Muscle of arm (tissue), 12 donors: Measurements from ENCODE around the gene TNXB. TPM values are rescaled to one million over a fixed set of nuclear protein-coding genes. Genes with fewer than 3 reads are reported as not detected.
A peak's percentile ranks its signal among the peaks of the same experiment; 100 is the strongest.
"Not testable (repeated sequence)": the region's sequence is repeated elsewhere in the genome, so short reads cannot be mapped to it uniquely, and the experiment has no call there.

ENCODE experiments used
- DNase-seq: peaks from one replicate; pipeline ENCODE4 v3.0.0-alpha.2; 2013
- polyA plus RNA-seq, 12 donors: library from polyadenylated mRNA; unstranded; fragments of 120-200 nt; gene quantifications; one replicate each; pipeline ENCODE4 v1.2.1, GENCODE V29; 2013; ENCODE audit not compliant: insufficient read length in 12 of 12

The TNXB gene
- polyA plus RNA-seq, 12 donors, result 76.2 to 208 (median 119) TPM; not detected in 1

GRCh38 chr6:32147401-32148132 is 38.4 kb upstream of the TNXB start:
- DNase-seq, result no peak

DNA sequence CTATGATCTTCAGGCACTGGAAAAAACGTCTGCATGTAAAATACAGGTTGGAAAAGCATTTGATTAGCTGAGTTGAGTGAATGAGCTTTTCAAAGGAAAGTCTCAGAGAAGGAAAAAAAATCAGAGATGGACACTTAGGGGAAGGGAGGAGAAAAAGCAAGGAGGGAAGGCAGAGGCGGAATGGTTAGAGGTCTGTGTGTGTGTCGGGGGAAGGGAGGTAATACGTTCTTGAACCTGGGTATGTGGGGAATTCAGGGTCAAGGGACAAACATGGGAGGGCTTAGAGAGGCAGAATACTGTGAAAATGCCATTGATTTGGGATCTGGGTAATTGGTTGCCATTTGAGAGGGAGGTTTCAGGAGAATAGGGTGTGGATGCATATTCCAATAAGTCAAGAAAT is 37.5 kb upstream of the TNXB start:
- no peak for DNase-seq

- no peak for DNase-seq
Observed at GRCh38 chr6:32146287-32146686, 37.1 kb upstream of the TNXB start.

DNA sequence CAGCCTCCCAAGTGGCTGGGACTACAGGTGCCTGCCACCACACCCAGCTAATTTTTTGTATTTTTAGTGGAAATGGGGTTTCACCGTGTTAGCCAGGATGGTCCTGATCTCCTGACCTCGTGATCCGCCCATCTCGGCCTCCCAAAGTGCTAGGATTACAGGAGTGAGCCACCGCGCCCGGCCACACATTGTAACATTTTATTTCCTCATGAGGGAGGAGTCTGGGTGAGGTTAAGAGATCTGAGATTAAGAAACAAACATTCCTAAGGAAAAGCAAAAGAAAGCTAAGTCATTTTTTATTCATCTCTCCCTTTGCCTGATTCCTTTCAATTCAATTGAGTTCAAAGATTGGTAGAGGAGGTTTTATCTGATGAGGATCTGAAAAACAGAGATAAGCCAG is 35.1 kb upstream of the TNXB start:
- DNase-seq, result not testable (repeated sequence)

- DNase-seq, result no peak
Observed at GRCh38 chr6:32140420-32141046, 31.4 kb upstream of the TNXB start.

DNA sequence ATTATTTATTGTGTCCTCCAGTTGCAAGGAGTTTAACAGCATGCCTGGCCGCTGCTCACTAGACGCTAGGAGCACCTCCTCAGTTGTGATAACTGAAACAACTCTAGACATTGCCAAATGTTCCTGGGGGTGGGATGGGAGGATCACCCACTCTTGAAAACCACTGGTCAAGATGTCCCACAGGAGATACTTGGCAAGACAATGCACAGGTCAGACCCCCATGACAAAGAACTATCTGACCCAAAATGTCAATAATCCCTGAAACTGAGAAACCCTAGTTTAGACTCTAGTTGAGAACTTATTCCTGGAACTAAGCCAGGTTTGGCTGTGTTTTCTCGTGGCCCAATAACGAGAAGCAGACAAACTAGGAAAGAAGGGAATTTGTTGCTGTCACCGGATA is 30.5 kb upstream of the TNXB start:
- DNase-seq, result no peak

- DNase-seq, result no peak
Observed at GRCh38 chr6:32137454-32137853, 28.3 kb upstream of the TNXB start.

GRCh38 chr6:32133786-32134185 is 24.6 kb upstream of the TNXB start:
- no peak for DNase-seq

GRCh38 chr6:32132110-32132509 is 23.0 kb upstream of the TNXB start:
- DNase-seq, result no peak

GRCh38 chr6:32131439-32131948 is 22.4 kb upstream of the TNXB start:
- DNase-seq, result no peak

DNA sequence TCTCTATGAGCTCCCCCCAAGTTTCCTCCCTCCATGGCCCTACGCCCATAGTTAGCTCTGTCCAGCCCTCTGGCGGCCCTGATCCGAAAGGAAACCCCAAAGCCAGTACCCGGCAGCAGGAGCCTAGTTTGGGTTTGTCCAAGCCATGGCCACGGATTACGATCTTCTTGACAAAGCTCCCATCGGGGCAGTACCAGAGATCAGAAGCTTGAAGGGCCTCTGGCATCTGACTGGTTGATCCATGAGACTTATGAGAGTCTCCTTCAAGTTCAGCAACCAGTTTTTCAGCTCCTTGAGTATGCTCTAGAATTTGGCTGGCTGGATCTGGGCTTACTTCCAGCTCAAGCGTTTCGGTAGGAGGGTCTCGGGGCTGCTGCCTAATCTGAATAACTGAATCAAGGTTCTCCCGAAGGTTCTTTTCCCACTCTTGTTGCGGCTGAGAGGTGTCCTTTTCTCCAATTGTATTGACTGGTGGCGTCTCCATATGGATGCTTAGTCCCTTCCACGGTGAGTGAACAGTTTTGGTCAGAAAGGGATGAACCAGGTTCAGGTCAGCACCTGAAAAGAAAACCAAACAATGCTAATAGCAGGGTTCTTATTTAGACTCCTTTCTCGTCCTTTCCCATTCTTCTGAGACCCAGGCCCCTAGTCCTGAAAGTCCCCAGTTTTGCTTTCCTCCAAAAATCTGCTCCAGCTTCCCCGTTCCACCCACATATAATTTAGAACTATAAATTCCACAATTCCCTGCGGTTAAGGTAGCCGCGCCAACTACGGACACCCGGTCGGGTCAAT is 20.4 kb upstream of the TNXB start:
- no peak for DNase-seq

DNA sequence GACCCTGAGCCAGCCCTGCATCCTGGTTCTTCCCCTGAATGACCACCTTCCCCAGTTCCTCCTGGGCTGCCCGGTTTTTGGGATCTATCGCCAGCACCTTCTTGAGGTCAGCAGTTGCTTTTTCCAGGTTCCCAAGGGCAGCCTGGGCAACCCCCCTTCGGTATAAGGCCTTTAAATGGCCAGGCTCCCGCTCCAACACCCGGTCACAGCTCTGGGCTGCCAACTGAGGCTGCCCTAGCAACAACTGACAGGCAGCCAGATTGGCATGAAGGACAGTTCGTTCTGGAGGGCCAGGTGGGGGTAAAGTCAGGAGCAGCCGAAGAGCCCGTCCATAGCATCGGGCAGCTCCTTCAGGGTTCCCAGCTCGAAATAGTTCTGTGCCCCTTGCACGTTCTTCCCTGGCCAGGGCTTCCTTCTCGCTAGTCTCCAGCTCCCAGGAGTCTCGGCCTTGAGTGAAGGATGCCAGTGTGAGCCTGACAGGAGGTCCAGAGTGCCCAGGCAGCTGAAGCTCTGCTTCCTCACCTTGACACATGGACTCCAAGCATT is 19.7 kb upstream of the TNXB start:
- no peak for DNase-seq

DNA sequence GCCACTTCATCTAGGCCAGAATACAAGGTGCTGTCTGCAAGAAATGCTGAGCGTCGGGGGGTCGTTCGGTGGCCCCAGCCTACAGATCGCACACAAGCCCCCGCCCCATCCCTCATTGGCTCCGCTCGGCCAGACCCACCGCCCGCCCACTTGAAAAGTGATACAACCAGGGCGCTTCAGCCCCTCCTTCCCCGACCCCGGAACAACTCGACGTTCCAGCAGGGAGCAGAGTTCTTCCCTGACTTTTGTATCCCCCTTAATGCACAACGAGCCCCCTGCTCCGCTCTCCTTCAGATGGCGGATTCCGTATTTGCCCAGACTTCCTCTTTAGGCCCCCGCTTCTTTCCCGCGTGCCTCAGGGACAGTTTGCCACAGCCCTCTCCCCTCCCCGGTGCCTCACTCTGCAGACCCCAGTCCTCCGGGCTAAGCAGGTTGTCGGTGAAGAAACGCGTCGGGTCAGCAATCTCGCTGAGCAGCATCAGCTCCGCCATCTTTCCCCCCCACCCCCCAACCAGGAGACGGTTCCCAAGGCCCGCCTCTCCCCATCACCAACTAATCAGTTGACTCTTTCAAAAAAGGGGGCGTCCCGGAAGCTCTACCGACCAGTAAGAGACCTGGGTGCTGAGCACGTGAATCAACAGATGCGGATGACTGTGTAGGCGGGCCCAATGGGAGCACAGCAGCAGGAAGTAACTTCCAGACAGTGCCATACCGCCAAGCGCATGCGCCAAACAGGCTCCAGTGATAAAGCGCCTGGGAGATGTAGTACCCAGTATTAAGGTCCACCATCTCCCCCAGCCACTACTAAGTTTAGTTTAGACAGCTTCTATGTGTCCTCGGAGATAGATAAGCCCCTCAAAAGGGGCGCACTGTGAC is 18.8 kb upstream of the TNXB start, which contains the start of gene ATF6B:
Gene ATF6B (minus strand): TSS at position 530 of the 876 bp plus-strand sequence. CDS start 39 bp downstream, at position 491.
- peak; percentile 99 for DNase-seq

DNA sequence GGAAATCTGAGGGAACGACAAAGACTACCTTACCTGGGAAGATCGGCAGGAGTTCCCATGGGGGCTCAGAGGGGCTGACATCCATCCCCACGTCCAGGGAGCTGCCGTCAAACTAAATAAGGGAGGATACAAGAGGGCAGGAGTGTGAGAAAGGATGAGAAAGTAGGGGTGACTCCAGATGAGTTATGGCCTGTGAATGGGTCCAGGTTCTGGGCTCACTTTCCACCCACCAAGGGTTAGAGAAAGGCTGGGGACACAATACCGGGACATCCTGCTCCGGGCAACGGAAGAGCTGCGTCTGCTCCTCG is 18.2 kb upstream of the TNXB start:
- DNase-seq, result no peak

DNA sequence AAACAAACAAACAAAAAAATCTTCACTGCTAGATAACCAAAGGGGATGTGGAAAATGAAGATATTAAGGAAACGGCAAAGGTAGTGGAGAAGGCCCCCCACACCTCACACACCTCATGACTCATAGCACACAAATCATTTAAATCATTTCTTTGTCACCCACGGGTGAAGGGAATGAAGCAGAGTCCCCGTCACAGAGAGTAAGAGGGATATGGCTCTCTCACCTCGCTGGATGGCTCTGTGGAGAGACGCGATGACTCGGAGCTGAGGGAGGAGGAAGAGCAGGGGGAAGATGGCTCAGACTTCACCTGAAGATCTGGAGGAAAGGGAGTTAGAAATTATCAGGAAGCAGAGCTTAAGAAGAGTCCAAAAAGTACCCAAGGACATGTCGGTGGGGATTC is 17.7 kb upstream of the TNXB start:
- DNase-seq, result no peak

DNA sequence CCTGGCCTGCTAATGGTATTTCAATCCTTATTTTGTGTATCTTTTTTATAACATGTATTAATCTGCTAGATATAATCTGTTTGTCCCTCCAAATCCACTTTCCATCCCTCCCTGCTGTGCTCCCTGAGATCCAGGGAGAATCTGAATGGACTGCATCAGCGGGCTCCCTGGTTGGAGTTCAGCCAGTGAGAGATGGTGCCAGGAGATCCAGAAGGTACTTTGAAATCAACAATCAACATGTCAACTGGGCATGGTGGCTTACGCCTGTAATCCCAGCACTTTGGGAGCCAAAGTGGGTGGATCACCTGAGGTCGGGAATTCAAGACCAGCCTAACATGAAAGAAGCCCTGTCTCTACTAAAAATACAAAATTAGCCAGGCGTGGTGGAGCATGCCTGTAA is 14.5 kb upstream of the TNXB start:
- no peak for DNase-seq

- DNase-seq, result no peak
Observed at GRCh38 chr6:32120573-32121059, 11.5 kb upstream of the TNXB start.

DNA sequence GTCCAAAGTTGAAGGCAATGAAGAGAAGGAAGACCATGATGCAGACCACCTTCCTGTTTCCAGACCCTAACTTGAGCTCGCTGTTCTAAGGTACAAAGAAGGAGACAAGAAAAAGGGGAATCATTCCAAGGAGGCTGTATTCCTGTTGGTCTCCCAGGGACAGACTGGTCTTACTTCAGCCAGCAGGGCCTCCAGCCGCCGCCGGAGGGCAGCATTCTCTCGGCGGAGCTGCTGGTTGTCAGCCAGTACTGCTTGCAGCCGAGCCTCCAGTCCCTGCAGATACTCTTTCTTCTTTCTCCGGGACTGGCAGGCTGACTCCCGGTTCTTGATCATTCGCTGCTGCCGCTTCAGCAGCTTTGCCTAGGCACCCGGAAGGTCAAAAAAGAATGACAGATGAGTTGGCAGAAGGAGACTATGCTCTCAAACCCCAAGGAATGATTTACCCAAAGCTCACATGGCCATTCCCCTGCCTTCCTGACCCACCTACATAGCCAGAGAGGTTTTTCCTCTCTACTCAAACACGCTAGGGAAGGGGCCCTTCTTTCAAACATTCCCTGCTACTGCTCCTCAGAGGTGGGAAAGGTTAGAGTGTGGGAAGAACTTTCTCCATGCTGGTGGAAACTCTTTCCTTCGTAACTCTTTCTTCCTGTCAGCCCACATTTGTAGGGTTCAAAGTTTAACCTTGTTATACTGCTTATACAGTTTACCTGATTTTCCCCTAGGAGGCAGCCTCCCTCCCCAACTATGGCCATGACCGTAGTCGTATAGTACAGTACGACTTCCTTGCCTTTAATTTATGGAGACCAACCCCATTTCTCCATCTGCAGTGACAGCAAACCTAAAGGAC is 9.9 kb upstream of the TNXB start:
- DNase-seq, result peak; percentile 85

- DNase-seq, result no peak
Observed at GRCh38 chr6:32117461-32117860, 8.3 kb upstream of the TNXB start.

DNA sequence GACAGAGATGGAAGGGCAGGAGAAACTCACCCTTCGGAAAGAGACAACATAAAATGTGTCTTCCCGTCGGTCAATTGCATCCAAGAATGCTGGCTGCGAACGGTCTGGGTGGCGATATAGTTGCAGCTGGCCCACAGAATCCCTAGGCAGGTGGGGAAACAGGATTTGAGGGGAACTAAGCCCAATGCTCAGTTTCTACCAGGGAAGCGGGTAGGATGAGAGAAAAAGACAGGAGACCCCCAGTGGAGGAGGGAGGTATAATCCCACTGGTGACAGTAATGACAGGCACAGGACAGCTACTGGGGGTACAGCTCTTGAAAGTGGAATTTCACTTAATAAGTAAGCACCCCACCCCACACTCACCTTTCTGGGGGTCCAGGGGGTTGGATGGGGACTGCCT is 7.5 kb upstream of the TNXB start:
- DNase-seq, result no peak
